Peyer's patch (tissue), 4 donors: ENCODE data around the gene SLC25A53.

Experiments used
- CTCF ChIP-seq, 6 experiments: fragments of 450-650 bp in 4 of 6; fragments of 200-600 bp in 2 of 6; sonication (generic) in 1 of 6; IDR thresholded peaks; one replicate each; pipeline ENCODE4 v1.5.1; 2017 to 2019; ENCODE audit warnings: antibody characterized with exemption in 6 of 6, mild to moderate bottlenecking in 3 of 6, moderate library complexity in 1 of 6
- POLR2A ChIP-seq, 2 donors: fragments of 450-650 bp; IDR thresholded peaks; one replicate each; pipeline ENCODE4 v1.5.1; 2017; ENCODE audit warnings: antibody characterized with exemption in 2 of 2, mild to moderate bottlenecking in 2 of 2, moderate library complexity in 2 of 2

- no peak for TF ChIP-seq POLR2A (IDR thresholded peaks at IDR 0.05)
- TF ChIP-seq CTCF (IDR thresholded peaks at IDR 0.05): no peak
Measured at GRCh38 chrX:104135677-104136076, 21.1 kb downstream of the SLC25A53 start.
